HG03520 (cell line): ENCODE data around the gene APBA3.
"Not testable (repeated sequence)": the region's sequence is repeated elsewhere in the genome, so short reads cannot be mapped to it uniquely, and the experiment has no call there.

ENCODE experiments used
- ATAC-seq: cut with Tn5 transposase; IDR thresholded peaks from one replicate; pipeline ENCODE4 v1.9.1; 2021; ENCODE audit warnings: mild to moderate bottlenecking, moderate library complexity; ENCODE audit not compliant: unreplicated experiment

Gene APBA3

GRCh38 chr19:3771906-3772455, 10.5 kb upstream of the APBA3 start, which contains the start of gene RAX2:
Gene RAX2, minus strand, starts transcription at chr19:3772228. Its CDS starts 486 bp downstream, at chr19:3771742.
- ATAC-seq, result no peak

GRCh38 chr19:3771000-3771905, 9.8 kb upstream of the APBA3 start:
- ATAC-seq, result no peak

DNA sequence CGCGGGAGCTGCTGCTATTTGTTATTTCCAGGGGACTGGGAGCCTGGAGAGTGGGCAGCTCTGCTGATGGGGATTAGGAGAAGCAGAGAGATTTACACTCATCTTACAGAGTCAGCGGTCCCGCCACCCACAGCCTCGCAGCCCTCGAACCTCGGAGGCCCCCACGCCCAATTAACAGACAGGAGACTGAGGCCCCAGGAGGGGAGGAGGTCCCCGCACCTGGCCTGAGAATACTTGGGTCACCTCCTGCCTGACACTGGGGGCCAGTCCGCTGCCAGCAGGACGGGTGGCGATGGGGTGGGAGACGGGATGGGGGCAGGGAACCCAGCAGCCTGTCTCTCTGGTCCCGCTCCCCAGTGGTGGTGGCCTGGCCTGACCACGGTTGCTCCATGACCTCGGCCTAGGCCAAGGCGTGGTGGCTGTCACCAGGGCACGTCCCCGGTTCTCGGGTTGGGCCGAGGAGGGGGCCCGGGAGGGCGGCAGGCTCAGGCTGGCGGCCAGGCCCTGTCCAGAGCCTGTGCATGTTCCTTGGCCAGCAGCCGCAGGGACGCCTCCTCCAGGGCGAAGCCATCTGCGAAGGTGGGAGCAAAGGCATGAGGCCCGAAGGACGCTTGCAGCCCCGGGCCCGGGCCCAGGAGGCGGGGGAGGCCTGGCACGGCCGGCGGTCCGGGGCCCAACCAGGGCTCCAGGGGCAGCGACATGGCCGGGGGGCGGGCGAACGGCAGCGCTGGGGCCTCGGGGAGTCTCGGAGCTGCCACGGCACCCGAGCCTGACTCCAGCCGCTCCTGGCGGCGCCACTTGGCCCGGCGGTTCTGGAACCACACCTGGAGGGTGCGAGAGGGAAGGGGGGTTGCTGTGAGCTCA, 8.9 kb upstream of the APBA3 start:
- no peak for ATAC-seq

DNA sequence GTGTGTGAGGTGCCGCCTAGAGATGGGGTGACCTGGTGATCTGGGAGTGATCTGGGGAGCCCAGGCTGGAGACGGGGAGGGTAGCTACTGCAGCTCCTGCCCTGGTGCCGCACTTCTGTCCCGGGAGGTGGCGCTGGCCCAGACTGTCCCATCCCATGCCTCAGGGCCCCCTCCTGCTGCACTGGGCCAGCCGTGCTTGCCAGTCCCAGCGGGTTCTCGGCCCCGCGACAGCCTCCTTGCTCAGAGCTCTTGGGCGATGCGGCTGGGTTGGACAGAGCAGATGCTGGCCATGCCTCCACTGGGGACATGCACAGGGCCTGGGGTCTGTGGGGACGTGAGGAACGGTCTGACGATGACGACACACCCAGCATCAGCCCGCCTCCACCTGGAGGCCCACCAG, 8.0 kb upstream of the APBA3 start:
- no peak for ATAC-seq

GRCh38 chr19:3768748-3769099, 7.2 kb upstream of the APBA3 start:
- ATAC-seq, result no peak

DNA sequence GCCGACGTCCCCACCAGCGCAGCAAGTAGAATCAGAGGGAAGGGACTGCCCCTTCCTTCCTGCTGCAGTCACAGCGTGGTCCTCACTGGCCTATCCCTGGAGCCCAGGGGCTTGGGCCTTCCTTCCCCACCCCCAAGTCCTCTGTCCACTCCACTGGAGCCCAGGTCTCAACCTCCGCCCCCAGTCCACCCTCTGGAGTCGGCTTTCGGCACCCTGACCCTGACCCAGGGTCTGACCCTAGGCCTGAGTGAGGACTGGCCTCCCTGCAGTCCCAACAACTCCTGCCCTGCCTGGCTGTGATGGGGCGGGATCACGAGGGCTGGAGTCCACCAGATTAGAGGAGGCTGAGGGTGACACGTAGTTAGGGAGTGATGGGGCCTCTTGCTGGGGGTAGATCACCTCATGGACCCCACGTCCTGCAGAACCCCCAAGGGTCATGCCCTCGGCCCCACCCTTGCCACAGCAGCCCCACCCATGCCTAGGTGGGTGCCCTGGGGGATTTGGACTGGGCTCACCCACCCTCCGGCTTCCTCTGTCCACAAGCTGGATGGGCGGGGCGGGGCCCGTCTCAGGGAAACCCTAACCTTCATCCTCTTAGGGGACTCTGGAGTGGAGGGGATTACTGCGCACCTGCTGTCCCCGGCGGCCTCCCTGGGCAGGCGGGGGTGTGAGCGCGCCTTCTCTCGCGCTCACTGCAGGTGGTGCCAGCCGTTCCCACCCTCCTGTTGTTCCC, 6.7 kb upstream of the APBA3 start:
- ATAC-seq, result no peak

DNA sequence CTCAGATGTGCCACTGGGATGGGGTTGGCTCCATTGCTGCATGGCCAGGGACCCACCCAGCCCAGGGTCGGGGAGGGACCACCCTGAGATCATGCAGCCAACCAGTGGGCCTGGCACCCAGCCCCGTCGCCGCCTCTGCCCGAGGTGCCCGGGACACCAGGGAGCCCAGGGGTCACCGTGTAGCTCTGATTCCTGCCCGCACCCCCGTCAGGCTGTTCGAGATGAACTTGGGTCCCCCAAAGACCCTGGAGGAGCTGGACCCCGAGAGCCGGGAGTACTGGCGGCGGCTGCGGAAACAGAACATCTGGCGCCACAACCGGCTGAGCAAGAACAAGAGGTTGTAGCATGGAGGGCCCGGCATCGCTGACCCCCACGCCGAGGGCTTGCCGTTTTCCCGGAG, 5.6 kb upstream of the APBA3 start:
- ATAC-seq, result no peak

GRCh38 chr19:3766520-3766919, 5.0 kb upstream of the APBA3 start:
- no peak for ATAC-seq

DNA sequence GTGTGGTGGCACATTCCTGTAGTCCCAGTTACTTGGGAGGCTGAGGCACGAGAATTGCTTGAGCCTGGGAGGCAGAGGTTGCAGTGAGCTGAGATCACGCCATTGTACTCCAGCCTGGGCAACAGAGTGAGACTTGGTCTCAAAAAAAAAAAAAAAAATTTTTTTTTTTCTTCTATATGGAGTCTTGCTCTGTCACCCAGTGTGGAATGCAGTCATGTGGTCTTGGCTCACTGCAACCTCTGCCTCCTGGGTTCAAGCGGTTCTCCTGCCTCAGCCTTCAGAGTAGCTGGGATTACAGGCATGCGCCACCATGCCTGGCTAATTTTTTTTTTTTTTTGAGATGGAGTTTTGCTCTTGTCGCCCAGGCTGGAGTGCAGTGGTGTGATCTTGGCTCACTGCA, 4.3 kb upstream of the APBA3 start:
- ATAC-seq, result not testable (repeated sequence)

DNA sequence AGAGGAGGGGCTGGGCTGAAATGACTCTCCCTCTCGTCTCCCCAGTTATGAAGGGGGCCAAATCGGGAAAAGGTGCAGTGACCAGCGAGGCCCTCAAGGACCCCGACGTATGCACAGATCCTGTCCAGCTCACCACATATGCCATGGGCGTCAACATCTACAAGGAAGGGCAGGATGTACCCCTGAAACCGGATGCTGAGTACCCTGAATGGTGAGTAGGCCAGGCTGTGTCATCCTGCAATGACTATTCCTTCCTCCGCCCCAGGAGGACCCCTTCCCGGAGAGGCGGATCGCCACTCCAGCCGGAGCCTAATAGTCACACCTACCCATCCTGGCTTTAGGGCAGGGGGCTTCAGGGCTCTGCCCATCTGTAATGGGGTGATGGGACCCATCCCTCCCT, 3.6 kb upstream of the APBA3 start:
- ATAC-seq, result no peak

DNA sequence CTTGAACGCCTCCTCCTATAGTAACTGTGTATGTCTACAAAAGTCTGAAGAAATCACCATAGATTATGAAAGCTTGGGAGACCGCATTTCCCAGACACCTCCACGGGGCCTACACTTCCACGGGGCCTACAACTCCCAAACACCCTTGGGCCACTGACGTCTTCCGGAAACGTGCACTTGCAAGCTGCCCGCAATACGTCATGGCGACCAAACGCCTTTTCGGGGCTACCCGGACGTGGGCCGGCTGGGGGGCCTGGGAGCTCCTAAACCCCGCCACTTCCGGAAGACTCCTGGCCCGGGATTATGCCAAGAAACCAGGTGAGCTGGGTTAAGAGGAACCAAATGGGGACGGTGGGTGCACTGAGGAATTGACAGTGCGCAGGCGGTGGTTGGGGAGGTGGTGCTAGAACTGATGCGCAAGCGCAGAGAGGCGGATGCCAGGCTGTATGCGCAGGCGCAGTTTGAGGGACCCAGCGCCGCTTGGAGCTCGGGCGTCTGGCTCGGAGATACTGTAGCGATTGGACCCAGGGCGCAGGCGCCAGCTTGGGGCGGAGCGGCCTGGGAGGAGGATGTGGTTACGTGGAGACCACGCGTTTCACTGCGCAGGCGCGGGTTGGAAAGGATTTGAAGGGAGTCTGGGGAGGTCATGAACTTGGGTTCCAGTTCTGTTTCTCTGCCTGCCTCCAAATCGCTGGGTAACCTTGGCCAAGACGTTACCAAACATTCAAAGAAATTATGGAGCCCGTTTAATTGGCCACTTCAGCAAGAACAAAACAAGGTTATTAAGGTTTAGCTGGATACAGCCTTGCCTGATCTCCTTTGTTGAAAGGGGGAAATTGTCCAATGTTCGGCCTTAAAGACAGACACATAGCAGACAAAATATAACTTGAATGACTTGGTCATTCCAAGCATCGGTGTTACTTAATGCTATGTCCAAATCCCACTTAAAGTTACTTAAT, 1.3 kb upstream of the APBA3 start, which contains the start of gene MRPL54:
Gene MRPL54 (plus strand): TSS at position 182 of the 959 bp plus-strand sequence. CDS start 19 bp downstream, at position 201.
- peak; percentile 59 for ATAC-seq

- no peak for ATAC-seq
Measured at GRCh38 chr19:3762130-3762473, 610 bp upstream of the APBA3 start.

DNA sequence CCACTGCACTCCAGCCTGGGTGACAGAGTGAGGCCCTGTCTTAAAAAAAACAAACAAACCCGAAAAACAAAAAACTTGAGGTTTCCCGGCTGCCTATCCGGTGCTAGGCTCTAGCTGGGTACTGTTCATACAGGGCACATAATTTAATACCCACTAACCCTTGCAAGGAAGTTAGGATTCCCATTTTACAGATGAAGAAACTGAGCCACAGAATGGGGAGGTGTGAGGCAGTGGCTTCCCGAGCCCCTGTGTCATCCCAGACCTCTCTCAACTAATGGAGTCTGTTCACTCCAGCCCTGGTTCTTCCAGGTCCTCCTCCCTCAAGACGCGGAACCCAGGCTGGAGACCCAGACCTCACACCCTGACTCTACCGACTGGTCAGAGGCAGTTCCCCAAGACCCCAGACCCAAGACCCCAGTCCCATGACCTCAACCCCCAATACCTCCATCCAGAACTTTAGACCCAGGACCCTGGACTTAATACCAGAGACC, 576 bp downstream of the APBA3 start:
- no peak for ATAC-seq

DNA sequence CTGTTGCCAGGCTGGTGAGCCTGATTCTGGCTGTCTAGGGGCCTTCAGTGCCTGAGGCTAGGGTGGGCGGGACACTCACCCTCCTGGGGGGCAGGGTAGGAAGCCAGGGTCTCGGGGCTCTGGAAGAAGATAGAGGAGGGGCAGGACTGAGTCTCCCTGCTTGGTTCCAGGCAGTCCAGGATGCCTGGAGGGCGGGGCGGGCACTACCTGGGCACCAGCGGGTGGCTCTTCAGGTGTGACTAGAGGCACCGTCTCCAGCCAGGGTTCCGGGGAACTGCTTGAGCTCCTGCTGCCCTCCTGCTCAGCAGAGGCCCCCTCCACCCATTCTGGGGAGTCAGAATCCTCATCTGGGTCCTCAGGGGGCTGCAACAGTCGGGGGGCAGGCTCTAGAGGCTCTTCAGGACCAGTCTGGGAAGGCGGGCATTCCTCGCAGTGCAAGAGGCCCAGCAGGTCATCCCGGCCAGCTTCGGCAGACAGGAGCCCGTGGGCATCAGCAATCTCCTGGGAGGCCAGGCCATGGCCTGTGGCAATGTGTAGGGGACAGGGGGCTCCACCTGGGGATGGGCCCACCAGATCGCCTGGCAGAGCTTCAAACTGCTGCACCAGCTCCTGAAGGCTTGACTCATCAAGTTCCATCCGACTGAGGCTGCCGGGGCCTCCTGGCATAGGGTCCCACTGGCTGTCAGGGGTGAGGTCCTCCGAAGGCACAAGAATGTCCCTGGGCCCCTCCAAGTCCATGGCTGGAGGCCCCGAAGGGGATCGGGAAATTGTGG, 1.8 kb downstream of the APBA3 start:
- no peak for ATAC-seq

- ATAC-seq, result not testable (repeated sequence)
Measured at GRCh38 chr19:3758297-3758696, 3.2 kb downstream of the APBA3 start.

GRCh38 chr19:3757705-3758104, 3.8 kb downstream of the APBA3 start:
- ATAC-seq, result not testable (repeated sequence)

DNA sequence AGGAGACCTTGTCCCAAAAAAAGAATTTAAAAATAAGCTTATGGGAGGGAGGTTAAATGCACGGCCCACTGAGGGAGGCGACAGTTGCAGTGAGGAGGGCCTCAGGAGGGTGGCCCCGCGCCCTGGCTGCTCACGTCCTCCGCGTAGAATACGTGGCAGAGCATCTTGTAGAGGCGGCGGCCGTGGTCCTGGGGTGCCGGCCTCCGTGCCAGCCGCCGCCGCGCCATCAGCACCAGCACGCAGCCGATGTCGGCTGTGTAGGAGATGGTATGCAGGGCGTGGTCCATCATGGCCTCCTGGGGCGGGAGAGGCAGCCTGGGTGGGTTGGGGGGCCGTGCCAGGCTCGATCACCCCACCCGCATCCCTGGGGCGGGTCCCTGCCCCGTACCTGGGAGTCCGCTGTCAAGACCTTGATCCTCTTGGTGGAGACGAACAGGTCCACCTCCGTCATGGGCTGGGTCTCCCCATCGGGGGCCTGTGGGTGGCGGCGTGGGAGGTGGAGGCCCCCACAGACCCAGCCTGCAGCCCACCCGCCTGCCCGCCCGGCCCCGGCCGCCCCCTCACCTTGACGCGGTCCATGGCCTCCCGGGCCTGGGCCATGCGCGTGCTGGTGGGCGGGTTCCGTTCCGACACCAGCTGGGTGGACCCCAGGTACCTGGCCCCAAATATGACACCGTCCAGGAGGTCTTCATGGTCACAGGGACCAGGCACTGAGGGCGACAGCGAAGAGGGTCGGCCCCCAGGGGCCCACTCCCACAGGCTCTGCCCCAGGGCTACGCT, 7.7 kb downstream of the APBA3 start:
- no peak for ATAC-seq

GRCh38 chr19:3752492-3752891, 9.0 kb downstream of the APBA3 start:
- no peak for ATAC-seq
